Stimulated activated CD4-positive, alpha-beta T cell treated with anti-CD3 and anti-CD28 coated beads, Interleukin-2, amount 100 ng/mL, for 4 hours (primary cell): ENCODE results near the gene IL20RB.
"Not testable (repeated sequence)": the region's sequence is repeated elsewhere in the genome, so short reads cannot be mapped to it uniquely, and the experiment has no call there.

Experiments used
- DNase-seq: peaks from one replicate; pipeline ENCODE4 v3.0.0-alpha.2; 2020; ENCODE audit warnings: low read depth

The IL20RB gene

GRCh38 chr3:136987398-136987980 lies 29.7 kb downstream of the IL20RB start:
- not testable (repeated sequence) for DNase-seq

- DNase-seq = no peak
Measured at GRCh38 chr3:136988651-136989050, 30.9 kb downstream of the IL20RB start.

GRCh38 chr3:136989781-136990524 lies 32.2 kb downstream of the IL20RB start:
- no peak for DNase-seq

- DNase-seq = no peak
Measured at GRCh38 chr3:136990826-136991225, 33.0 kb downstream of the IL20RB start.

DNA sequence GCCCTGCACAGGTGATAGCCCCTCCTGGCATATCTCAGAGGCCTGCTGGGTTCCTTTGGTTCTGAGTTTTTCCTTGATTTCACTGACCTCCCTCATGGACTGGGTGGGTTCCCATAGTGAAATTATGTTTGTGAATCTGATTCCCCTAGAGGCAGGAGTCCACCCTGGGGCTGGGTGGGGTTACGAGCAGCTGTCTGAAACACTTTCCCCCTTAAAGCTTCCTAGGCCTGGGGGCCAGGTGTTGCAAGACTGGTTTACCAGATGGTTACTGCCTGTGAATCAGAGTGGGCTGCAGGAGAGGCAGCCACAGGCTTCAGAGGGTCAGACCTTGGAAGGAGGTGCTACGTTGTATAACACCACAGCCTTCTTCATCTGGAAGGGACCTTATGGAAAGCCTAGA lies 34.3 kb downstream of the IL20RB start:
- DNase-seq = no peak

GRCh38 chr3:136994772-136995516 lies 37.2 kb downstream of the IL20RB start:
- no peak for DNase-seq

GRCh38 chr3:136995652-136996051 lies 37.9 kb downstream of the IL20RB start:
- DNase-seq = no peak

DNA sequence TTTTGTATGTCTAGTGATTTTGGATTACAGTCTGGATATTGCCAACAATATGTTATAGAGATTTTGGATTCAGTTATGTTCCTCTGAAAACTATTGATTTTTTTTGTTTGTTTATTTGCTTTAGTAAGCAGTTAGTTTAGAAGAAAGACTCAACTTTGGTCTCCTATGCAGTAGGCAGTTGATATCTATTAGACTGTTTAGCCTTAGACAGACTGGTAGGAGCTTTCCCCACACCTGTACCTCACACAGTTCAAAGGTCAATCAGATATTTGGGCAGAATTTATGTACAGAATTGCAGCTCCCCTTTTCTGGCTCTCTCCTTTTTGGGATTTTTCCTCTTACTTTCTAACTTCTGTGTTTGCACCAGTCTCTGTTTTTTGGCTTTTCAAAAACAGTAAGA lies 42.3 kb downstream of the IL20RB start:
- no peak for DNase-seq

DNA sequence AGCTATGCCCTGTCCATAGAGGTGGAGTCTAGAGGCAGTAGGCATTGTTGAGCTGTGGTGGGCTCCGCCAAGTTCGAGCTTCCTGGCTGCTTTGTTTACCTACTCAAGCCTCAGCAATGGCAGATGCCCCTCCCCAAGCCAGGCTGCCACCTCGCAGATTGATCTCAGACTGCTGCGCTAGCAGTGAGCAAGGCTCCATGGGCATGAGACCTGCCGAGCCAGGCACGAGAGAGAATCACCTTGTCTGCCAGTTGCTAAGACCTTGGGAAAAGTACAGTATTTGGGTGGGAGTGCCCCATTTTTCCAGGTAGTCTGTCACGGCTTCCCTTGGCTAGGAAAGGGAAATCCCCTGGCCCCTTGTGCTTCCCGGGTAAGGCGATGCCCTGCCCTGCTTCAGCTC lies 49.6 kb downstream of the IL20RB start:
- DNase-seq = not testable (repeated sequence)

GRCh38 chr3:137008131-137008530 lies 50.3 kb downstream of the IL20RB start:
- no peak for DNase-seq

DNA sequence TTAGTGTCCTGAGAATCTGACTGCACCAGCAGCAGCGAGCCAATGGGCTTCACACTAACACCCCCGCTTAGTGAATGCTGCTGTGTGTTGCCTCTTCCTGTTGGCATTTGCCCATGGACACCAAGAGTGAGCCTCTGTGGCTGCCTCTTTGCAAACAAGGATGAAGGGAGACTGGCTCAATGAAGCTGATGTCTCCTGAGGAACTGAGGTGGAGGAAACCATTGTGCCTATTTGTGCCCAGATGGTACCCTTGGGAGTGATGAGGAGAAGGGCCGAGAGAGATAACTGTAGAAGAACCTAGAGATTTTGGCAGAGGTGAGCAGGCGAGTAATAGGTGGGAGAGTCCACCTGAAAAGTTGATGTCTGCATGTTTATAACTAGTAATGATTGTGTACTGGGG lies 51.2 kb downstream of the IL20RB start:
- no peak for DNase-seq

DNA sequence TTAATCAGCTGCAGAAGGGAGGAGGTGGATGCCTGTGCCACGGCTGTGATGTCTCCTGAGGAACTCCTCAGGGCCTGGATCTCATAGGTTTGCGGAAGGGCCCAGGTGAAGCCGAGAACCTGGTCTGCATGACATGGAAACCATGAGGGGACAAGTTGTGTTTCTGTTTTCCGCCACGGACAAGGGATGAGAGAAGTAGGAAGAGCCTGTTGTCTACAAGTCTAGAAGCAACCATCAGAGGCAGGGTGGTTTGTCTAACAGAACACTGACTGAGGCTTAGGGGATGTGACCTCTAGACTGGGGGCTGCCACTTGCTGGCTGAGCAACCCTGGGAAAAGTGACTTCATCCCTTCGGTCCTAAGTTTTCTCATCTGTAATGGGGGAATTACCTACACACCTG lies 52.4 kb downstream of the IL20RB start:
- no peak for DNase-seq

DNA sequence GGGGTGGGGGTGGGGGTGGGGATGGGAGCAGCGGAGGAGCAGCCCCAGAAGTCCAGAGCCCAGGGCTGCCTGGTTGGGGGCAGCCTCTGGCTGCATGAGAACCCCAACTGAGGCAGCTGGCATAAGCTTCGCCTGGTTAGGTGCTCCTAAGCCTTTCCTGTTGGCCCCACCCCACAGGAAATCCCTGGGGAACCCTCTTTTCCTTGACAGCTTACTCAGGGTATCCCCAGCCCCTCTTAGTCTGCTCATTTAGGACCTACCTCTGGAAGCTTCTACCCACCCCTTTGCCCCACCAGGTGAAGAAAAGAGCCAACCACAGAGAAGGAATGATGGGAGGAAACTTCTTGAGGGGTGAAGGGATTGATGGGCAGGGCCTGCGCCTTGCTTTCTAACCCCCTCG lies 53.4 kb downstream of the IL20RB start:
- no peak for DNase-seq

DNA sequence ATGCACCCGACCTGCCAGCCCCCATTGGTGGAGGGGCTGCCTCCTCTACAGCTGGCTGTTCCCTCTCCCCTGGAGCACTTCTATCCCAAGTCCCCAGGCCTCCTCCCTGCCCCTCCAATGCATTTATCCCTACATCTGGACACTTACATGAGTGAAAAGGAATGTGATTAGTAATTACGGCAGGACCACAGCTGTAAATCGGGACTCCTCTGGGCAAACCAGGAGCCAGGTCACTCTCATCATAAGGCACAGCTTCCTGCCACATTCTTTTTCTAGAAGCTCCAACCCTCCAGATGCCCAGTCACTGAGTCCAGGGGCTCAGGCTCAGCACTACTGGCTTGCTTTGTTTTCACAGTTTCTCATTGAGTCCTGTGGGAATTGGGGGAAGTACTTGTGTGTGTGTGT lies 54.3 kb downstream of the IL20RB start:
- no peak for DNase-seq

DNA sequence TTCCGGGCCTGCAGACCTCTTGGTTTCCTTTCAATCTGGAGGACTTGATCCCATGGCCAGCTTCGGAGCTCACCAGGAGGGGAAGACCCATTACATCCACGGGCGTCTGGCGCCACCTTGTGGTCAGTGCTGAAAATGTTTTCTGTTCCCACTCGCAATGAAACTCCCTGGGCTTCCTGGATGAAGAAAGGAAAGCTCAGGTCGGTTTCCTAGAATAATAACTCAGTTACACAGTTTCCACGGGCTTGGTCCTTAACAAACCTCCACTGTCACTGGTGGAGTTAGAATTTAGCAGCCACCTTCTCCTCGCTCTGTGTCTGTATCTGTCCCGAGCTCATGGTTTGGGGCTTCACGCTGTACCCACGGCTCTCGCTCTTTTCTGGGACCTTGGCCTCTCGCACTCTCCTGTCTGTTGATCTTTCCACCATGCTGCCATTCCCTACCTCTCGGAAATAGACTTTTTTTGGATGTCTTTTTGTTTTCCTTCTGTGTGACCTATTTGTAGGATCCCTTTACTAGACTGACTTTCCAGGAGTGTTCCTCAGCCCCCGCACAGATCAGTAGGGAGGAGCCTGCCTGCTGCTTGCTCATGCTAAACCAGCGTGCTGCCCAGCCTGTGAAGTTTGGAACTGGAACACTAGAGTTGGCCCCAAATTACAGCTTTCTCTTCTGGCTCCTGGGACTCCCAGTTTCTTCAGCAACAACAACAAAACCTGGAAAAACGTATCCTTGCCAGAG lies 56.3 kb downstream of the IL20RB start:
- DNase-seq = peak; percentile 76

DNA sequence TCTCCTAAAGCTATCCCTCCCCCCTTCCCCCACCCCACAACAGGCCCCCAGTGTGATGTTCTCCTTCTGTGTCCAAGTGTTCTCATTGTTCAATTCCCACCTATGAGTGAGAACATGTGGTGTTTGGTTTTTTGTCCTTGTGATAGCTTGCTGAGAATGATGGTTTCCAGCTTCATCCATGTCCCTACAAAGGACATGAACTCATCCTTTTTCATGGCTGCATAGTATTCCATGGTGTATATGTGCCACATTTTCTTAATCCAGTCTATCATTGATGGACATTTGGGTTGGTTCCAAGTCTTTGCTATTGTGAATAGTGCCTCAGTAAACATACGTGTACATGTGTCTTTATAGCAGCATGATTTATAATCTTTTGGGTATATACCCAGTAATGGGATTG lies 59.5 kb downstream of the IL20RB start:
- not testable (repeated sequence) for DNase-seq

DNA sequence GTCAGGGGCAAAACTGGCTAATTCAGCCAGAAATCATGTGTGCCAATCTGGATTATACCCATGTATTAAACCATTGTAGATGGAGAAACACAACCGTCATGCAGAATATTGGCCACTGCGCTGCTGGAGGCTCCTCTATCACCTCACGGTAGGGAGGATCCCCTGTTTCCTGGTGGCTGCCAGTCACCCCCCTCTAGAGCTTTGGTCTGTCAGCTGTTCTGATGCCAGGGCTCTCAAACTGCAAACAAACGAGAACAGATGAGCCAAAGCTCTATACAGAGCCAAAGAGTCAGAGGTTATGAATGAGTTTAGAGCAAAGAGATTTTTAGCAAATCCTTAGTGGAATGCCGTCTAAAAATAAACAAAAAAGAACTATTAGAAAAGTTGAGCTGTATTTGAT lies 62.5 kb downstream of the IL20RB start:
- no peak for DNase-seq

DNA sequence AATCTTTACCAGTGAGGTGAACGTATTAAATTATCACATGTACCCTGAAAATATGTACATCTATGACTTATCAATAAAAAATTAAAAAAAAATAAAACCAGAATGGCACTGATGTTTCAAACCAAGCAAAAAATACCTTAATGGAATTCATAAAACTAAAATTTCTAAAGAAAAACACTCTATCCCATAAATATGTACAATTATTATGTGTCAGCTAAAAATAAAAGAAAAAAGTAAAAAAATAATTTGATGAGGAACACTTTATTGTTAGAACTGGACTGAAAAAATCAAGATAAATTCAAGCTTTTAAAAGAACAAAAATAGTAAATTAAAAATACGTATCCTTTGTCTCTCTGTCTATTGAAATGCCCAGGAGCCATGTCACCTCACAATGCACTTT lies 63.1 kb downstream of the IL20RB start:
- DNase-seq = no peak

- no peak for DNase-seq
Measured at GRCh38 chr3:137024348-137024747, 66.6 kb downstream of the IL20RB start.

- no peak for DNase-seq
Measured at GRCh38 chr3:137026701-137027100, 68.9 kb downstream of the IL20RB start.

GRCh38 chr3:137032465-137033120 lies 74.8 kb downstream of the IL20RB start:
- peak; percentile 57 for DNase-seq

DNA sequence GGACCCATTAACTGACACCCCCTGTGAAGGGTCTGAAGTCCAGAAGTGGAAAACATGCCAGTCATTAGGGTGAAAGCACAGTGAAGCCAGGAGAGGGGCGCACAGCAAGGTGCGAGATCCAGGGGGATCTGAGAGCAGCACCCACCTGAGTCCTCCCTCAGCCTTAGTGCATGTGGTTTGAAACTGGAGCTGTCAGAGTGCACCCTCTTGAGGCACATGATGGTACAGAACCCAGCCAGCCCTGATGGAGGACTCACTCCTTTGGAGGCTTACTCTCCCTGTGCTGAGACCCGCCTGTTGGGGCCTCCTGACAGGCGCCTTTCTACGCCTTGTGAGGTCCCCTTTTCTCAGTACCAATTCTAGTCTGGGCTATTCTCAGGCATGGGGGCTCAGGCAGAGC lies 77.8 kb downstream of the IL20RB start:
- DNase-seq = no peak
